GM18873 (cell line): ENCODE results near the gene ZMYM2.

Experiments used
- ATAC-seq: cut with Tn5 transposase; IDR thresholded peaks from one replicate; pipeline ENCODE4 v1.9.1; 2021; ENCODE audit warnings: mild to moderate bottlenecking, moderate library complexity, moderate number of reproducible peaks; ENCODE audit not compliant: unreplicated experiment, low FRiP score

Gene ZMYM2

DNA sequence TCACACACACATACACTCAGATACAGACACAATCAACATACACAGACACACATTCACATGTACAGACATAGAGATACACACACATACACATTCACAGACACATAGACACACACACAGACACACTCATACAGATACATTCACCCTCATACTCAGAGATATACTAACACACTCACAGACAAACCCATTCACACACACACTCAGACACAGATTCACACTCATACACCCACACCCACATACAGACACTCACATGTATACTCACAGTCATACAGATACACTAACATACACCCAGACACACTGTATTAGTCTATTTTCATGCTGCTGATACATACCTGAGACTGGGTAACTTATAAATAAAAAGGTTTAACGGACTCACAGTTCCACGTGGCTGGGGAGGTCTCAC is 171.5 kb downstream of the ZMYM2 start:
- no peak for ATAC-seq

DNA sequence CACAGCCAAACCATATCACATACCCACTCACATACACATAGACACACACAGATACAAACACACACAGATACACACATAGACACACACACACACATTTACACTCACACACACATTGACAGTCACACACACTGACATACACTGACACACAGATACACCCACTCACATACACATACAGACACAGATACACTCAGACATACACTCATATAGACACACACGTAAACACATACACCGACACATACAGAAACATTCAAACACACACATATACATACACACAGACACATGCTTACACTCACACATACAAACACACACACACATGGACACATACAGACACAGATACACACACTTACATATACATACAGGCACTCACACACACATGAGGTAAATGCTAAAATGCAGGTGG is 172.1 kb downstream of the ZMYM2 start:
- no peak for ATAC-seq

DNA sequence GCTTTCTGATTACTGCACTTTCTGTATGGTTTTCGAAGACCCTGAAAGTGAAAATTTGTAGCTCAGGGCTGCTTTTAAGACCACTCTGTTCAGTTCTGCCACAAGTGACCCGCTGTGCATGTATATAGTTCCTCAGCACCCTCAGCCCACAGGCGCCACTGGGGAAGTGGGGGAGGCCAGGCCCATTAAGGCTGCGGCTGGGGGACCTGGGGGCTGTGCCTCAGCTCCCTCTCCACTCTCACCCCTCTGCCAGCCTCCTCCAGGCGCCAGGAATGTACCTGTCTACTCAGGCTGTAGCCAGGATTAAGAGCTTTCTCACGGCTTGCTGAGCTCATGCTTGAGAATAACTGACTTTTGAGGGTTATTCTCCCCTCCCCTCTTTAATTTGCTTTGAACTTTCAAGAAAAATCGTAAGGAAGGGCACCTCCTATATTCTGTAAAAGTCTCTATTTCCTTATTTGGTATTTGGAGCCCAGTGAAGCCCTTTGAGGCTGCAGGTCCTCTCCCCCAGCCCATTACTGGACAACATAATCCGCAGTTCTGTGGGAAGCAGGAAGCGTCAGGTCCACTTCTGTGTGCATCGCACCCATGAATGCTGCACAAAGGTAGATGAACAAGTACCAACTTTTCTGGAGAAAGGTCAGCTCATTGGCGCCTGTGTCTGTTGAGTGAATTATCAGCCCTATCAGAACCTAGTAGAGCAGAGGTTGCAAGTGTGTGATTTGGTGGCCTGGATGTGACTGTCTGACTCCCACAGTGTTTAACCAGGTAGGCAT is 172.7 kb downstream of the ZMYM2 start:
- ATAC-seq: no peak

DNA sequence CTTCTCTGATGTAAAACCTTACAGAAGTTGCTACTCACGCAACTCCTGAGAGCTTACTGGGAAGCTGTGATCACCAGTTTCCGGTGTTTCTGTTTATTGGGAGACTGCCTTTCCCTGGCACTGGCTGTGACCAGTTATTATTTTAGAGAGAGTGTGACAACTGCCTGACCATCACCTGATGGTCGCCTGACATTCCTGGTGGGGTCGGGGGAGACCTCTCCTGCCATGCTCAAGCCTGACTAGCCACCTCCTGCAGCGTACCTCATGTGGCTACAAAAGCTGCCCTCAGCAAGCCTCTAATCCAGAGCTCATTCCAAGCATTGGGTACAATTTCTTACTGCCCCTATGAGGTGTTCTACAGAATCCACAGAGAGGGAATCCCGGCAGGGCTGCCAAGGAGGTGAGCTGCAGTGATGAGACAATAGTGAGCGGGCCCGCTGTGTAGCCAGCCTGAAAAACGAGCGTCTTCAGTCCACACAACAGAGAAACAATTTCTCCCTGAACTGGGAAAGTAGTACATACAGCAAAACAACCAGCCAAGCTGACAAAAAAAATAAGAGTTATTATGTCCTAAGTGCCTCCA is 173.6 kb downstream of the ZMYM2 start:
- ATAC-seq: no peak

DNA sequence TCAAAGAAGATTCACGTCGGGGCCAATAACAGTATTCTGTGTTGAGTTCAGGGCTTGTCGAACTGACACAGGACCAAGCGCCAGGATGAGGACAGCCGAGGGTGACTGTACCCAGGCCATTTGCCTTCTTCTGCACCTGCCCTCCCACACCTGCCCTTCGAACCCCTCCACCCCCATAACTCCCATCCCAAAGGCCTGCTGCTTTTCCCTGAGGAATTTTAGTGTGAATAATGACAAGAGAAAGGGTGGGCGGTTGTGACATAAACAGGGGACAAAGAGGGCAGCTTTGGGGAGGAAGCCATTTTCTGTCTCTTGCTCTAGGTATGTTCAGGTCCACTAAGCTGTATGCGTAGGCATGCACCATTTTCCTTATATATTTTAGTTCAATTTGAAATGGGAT is 176.2 kb downstream of the ZMYM2 start:
- no peak for ATAC-seq

GRCh38 chr13:20136781-20137703 is 178.5 kb downstream of the ZMYM2 start:
- no peak for ATAC-seq

GRCh38 chr13:20137875-20138274 is 179.3 kb downstream of the ZMYM2 start:
- ATAC-seq: no peak

DNA sequence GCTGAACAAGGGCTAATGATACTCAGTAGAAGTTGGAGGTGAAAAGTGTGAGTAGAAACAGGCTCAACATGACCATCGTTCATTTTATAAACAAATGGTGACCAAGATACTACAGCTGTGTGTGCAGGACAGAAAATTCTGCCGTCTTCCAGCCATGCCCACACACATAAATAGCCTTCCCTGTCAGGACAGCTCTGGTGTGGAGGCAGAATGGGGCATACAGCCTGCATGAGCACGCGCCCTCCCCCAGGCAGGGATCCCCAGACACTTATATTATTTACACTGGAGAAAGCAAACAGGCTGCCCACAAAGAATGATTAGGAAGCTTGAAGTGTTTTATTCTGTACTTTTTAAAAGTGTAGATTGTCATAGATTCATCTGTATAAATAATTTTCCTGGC is 182.0 kb downstream of the ZMYM2 start:
- no peak for ATAC-seq
